Adipocyte (in vitro differentiated cells): ENCODE results near the gene EPHA10.

Source experiments
- DNase-seq: peaks from one replicate; pipeline ENCODE4 v3.0.0-alpha.2; 2015; ENCODE audit warnings: low read depth
- H3K27me3 ChIP-seq: replicated peaks from 2 replicates; pipeline ENCODE4 v1.7.0; 2013; ENCODE audit warnings: mild to moderate bottlenecking, low read length, moderate library complexity; ENCODE audit not compliant: control insufficient read depth, insufficient read depth
- H3K36me3 ChIP-seq: 2 replicates; pipeline ENCODE4 v1.7.0; 2013; ENCODE audit warnings: low read length, mild to moderate bottlenecking, moderate library complexity; ENCODE audit not compliant: control insufficient read depth, insufficient read depth, severe bottlenecking
- H3K4me1 ChIP-seq: 2 replicates; pipeline ENCODE4 v1.7.0; 2013; ENCODE audit warnings: mild to moderate bottlenecking, low read length, moderate library complexity; ENCODE audit not compliant: control insufficient read depth, insufficient read depth
- H3K4me3 ChIP-seq: 2 replicates; pipeline ENCODE4 v1.7.0; 2013; ENCODE audit warnings: mild to moderate bottlenecking, low read length, moderate library complexity
- H3K9ac ChIP-seq: 2 replicates; pipeline ENCODE4 v1.7.0; 2013; ENCODE audit warnings: mild to moderate bottlenecking, low read length, moderate library complexity
- H3K9me3 ChIP-seq: 2 replicates; pipeline ENCODE4 v1.7.0; 2013; ENCODE audit warnings: mild to moderate bottlenecking, low read length, moderate library complexity; ENCODE audit not compliant: control insufficient read depth

The EPHA10 gene

GRCh38 chr1:37718901-37719571, 45.9 kb downstream of the EPHA10 start:
- H3K4me1 ChIP-seq = peaks cover 5% of the 10 kb centered on the region
- no peak for DNase-seq
- H3K4me3 ChIP-seq = no peak overlapping the region
- H3K9me3 ChIP-seq = no peaks in the 10 kb centered on the region
- no peaks in the 10 kb centered on the region for H3K36me3 ChIP-seq
- no peak overlapping the region for H3K9ac ChIP-seq
- peaks cover 5% of the 10 kb centered on the region for H3K27me3 ChIP-seq

- Histone ChIP-seq H3K27me3 (peaks cover 5% of the 10 kb centered on the region), H3K9me3 (no peaks in the 10 kb centered on the region), H3K4me3 (no peak overlapping the region), H3K4me1 (peaks cover 5% of the 10 kb centered on the region), H3K36me3 (no peaks in the 10 kb centered on the region), H3K9ac (no peak overlapping the region)
- no peak for DNase-seq
Measured at GRCh38 chr1:37718181-37718900, 46.6 kb downstream of the EPHA10 start.

- no peak for DNase-seq
- no peaks in the 10 kb centered on the region for H3K36me3 ChIP-seq
- no peak overlapping the region for H3K9ac ChIP-seq
- peaks cover 5% of the 10 kb centered on the region for H3K4me1 ChIP-seq
- H3K4me3 ChIP-seq = no peak overlapping the region
- H3K9me3 ChIP-seq = no peaks in the 10 kb centered on the region
- peaks cover 5% of the 10 kb centered on the region for H3K27me3 ChIP-seq
Measured at GRCh38 chr1:37717631-37718030, 47.3 kb downstream of the EPHA10 start.

GRCh38 chr1:37716321-37716720, 48.6 kb downstream of the EPHA10 start:
- DNase-seq = no peak
- Histone ChIP-seq H3K4me3 (no peak overlapping the region), H3K36me3 (no peaks in the 10 kb centered on the region), H3K4me1 (peaks cover 5% of the 10 kb centered on the region), H3K9ac (no peak overlapping the region), H3K9me3 (no peaks in the 10 kb centered on the region), H3K27me3 (peaks cover 5% of the 10 kb centered on the region)

GRCh38 chr1:37714689-37715088, 50.2 kb downstream of the EPHA10 start:
- Histone ChIP-seq H3K9me3 (no peaks in the 10 kb centered on the region), H3K4me1 (peaks cover 3% of the 10 kb centered on the region), H3K4me3 (no peak overlapping the region), H3K9ac (no peak overlapping the region), H3K27me3 (peaks cover 5% of the 10 kb centered on the region), H3K36me3 (no peaks in the 10 kb centered on the region)
- DNase-seq = no peak

GRCh38 chr1:37714226-37714625, 50.7 kb downstream of the EPHA10 start:
- Histone ChIP-seq H3K4me1 (no peaks in the 10 kb centered on the region), H3K9me3 (no peaks in the 10 kb centered on the region), H3K9ac (no peak overlapping the region), H3K36me3 (no peaks in the 10 kb centered on the region), H3K4me3 (no peak overlapping the region), H3K27me3 (peaks cover 5% of the 10 kb centered on the region)
- DNase-seq = no peak

- no peaks in the 10 kb centered on the region for H3K9me3 ChIP-seq
- no peak overlapping the region for H3K4me3 ChIP-seq
- H3K4me1 ChIP-seq = peaks cover 8% of the 10 kb centered on the region
- no peak overlapping the region for H3K9ac ChIP-seq
- peaks cover 3% of the 10 kb centered on the region for H3K36me3 ChIP-seq
- DNase-seq = no peak
- no peaks in the 10 kb centered on the region for H3K27me3 ChIP-seq
Measured at GRCh38 chr1:37708471-37708870, 56.4 kb downstream of the EPHA10 start.

GRCh38 chr1:37705399-37705798, 59.5 kb downstream of the EPHA10 start:
- peaks cover 8% of the 10 kb centered on the region for H3K4me1 ChIP-seq
- H3K36me3 ChIP-seq = peaks cover 3% of the 10 kb centered on the region
- no peaks in the 10 kb centered on the region for H3K9me3 ChIP-seq
- H3K4me3 ChIP-seq = no peak overlapping the region
- no peaks in the 10 kb centered on the region for H3K27me3 ChIP-seq
- DNase-seq = no peak
- H3K9ac ChIP-seq = no peak overlapping the region

- H3K27me3 ChIP-seq = no peaks in the 10 kb centered on the region
- H3K4me1 ChIP-seq = peaks cover 8% of the 10 kb centered on the region
- no peak overlapping the region for H3K9ac ChIP-seq
- H3K9me3 ChIP-seq = no peaks in the 10 kb centered on the region
- DNase-seq = peak; percentile 63
- H3K36me3 ChIP-seq = peaks cover 3% of the 10 kb centered on the region
- peak overlapping the region; percentile 25 for H3K4me3 ChIP-seq
Measured at GRCh38 chr1:37704966-37705365, 60.0 kb downstream of the EPHA10 start.

GRCh38 chr1:37703061-37703460, 61.9 kb downstream of the EPHA10 start:
- no peaks in the 10 kb centered on the region for H3K9me3 ChIP-seq
- no peaks in the 10 kb centered on the region for H3K27me3 ChIP-seq
- H3K9ac ChIP-seq = no peak overlapping the region
- DNase-seq = no peak
- H3K4me3 ChIP-seq = no peak overlapping the region
- H3K4me1 ChIP-seq = peaks cover 8% of the 10 kb centered on the region
- no peaks in the 10 kb centered on the region for H3K36me3 ChIP-seq

GRCh38 chr1:37701051-37701450, 63.9 kb downstream of the EPHA10 start:
- Histone ChIP-seq H3K9me3 (no peaks in the 10 kb centered on the region), H3K9ac (no peak overlapping the region), H3K4me1 (peaks cover 8% of the 10 kb centered on the region), H3K36me3 (no peaks in the 10 kb centered on the region), H3K4me3 (no peak overlapping the region), H3K27me3 (no peaks in the 10 kb centered on the region)
- DNase-seq = no peak
